MCF 10A (cell line): ENCODE results near the gene SPCS2. TPM values are rescaled to one million over a fixed set of nuclear protein-coding genes. Genes with fewer than 3 reads are reported as not detected.

ENCODE experiments used
- BruUV-seq: library from RNA; stranded (reverse); fragments of 400-500 nt; replicated peaks from 2 replicates; lab custom pipeline; 2021; lab: Mats Ljungman, UMichigan
- CTCF ChIA-PET: fragments of 300-600 bp; sonication (Branson Sonifier 250); formaldehyde crosslinking; extraction: SDS; loops from one replicate; lab custom pipeline; 2021; ENCODE audit warnings: antibody characterized with exemption, inconsistent platforms; lab: Yijun Ruan, JAX
- POLR2A ChIA-PET: fragments of 300-600, 350-650 bp; sonication (Branson Sonifier 250); formaldehyde crosslinking; extraction: SDS; loops from one replicate; lab custom pipeline; 2020; ENCODE audit warnings: antibody characterized with exemption, inconsistent platforms; lab: Yijun Ruan, JAX
- DNase-seq: peaks from one replicate; pipeline ENCODE4 v3.0.0-alpha.2; 2018; ENCODE audit not compliant: unreplicated experiment
- H3K27ac Mint-ChIP-seq: one replicate; pipeline ENCODE4 v1.8.0; 2022; ENCODE audit warnings: mild to moderate bottlenecking, low read depth, mixed read lengths; ENCODE audit not compliant: unreplicated experiment
- H3K27me3 Mint-ChIP-seq: one replicate; pipeline ENCODE4 v1.8.0; 2022; ENCODE audit warnings: mixed read lengths; ENCODE audit not compliant: insufficient read depth, unreplicated experiment
- H3K36me3 Mint-ChIP-seq: one replicate; pipeline ENCODE4 v1.8.0; 2022; ENCODE audit warnings: mild to moderate bottlenecking, moderate library complexity, mixed read lengths; ENCODE audit not compliant: insufficient read depth, unreplicated experiment
- H3K4me1 Mint-ChIP-seq: one replicate; pipeline ENCODE4 v1.8.0; 2022; ENCODE audit warnings: mixed read lengths; ENCODE audit not compliant: insufficient read depth, unreplicated experiment
- H3K4me3 Mint-ChIP-seq: one replicate; pipeline ENCODE4 v1.8.0; 2022; ENCODE audit warnings: mild to moderate bottlenecking, moderate library complexity, mixed read lengths; ENCODE audit not compliant: unreplicated experiment
- H3K9me3 Mint-ChIP-seq: one replicate; pipeline ENCODE4 v1.8.0; 2022; ENCODE audit warnings: mixed read lengths; ENCODE audit not compliant: unreplicated experiment
- intact Hi-C: fragments of 100-400 bp; cut with micrococcal nuclease; formaldehyde crosslinking; loops from 2 replicates; pipeline ENCODE4 v1.14.1; 2022
- total RNA-seq: library from RNA; stranded (reverse); gene quantifications from 2 replicates; pipeline ENCODE4 v1.2.3, GENCODE V29; 2022
- TF ChIP-seq, protein P1 (sequence below): fragments of 200-600 bp; IDR thresholded peaks from one replicate; pipeline ENCODE4 v1.8.0; 2022; ENCODE audit warnings: antibody characterized with exemption, mild to moderate bottlenecking; ENCODE audit not compliant: unreplicated experiment

Gene SPCS2
- total RNA-seq, 1 experiment from 2014 or later = 198 TPM

DNA sequence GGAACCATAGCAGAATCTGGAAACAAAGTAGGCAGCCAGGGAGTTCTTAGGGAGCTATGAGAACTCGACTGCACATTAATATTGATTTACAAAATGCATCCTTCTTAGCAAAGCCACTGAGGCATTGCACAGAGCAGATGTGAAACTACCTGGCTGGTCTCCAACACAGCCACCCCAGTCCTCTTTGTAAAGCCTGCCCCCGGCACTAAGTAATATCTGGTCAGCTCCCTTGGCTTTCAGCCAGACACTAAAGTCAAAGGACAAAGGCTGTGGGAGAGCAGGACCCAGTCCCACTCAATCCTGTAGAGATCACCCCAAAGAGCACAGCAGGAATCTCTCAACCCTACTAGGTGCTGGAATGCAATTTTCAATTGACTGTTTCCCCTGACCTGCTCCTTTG lies 13.0 kb upstream of the SPCS2 start:
- Mint-ChIP-seq H3K4me1 (peaks cover 5% of the 10 kb centered on the region), H3K36me3 (peaks cover 64% of the 10 kb centered on the region), H3K4me3 (no peak overlapping the region), H3K9me3 (no peaks in the 10 kb centered on the region), H3K27ac (no peak overlapping the region), H3K27me3 (no peaks in the 10 kb centered on the region)
- CTCF ChIA-PET = interaction anchor here (0.9 kb wide), 1 partner anchor 204 kb away, joined by 3 read pairs; no protein-coding TSS in a partner anchor
- intact Hi-C loops = no loop called here
- DNase-seq = no peak
- no TSS peak for BruUV-seq
- POLR2A ChIA-PET = interaction anchor here (0.8 kb wide), 1 partner anchor 13 kb away, joined by 3 read pairs; the partner anchor contains the start of genes SPCS2 and XRRA1
- TF ChIP-seq, protein P1, sequence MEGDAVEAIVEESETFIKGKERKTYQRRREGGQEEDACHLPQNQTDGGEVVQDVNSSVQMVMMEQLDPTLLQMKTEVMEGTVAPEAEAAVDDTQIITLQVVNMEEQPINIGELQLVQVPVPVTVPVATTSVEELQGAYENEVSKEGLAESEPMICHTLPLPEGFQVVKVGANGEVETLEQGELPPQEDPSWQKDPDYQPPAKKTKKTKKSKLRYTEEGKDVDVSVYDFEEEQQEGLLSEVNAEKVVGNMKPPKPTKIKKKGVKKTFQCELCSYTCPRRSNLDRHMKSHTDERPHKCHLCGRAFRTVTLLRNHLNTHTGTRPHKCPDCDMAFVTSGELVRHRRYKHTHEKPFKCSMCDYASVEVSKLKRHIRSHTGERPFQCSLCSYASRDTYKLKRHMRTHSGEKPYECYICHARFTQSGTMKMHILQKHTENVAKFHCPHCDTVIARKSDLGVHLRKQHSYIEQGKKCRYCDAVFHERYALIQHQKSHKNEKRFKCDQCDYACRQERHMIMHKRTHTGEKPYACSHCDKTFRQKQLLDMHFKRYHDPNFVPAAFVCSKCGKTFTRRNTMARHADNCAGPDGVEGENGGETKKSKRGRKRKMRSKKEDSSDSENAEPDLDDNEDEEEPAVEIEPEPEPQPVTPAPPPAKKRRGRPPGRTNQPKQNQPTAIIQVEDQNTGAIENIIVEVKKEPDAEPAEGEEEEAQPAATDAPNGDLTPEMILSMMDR = no peak

- CTCF ChIA-PET = interaction anchor here (0.5 to 1.7 kb wide), 6 partner anchors 8 to 646 kb away, joined by 3 to 6 read pairs (median 4); no protein-coding TSS in a partner anchor
These were observed 12.1 kb upstream of the SPCS2 start for GRCh38 chr11:74936976-74937375.

DNA sequence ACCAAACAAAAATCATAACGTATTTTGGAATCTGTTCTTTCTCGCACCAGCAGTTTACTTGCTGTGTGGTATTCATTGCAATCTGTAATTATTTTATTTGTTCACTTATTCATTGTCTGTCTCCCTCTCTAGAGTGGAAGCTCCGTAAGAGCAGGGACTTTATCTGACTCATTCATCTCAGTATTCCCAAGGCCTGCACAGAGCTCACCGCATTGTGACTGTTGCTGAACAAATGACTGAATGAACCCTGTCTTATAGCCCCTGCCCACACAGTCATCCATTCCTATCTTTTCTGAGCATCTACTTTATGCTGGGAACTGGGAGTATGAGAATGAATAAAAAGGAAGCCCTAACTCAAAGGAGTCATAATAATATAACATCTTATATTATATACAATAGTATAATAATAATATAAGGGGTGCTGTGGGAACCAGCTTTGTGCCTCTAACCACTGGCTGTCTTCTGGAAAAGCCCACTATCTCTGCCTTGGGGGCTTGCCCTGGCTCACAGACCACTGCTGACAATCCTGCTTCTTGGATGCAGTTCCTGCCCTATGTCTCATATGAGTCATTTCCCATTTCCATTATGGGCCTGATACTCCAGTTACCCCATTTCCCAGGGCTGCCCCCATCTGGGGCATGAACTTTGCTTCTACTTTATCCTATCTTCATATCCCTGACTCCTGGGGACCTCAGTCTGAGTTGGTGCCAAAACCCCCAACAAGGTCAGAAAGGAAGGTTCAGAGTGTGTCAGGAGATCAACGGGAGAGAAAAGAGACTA lies 11.2 kb upstream of the SPCS2 start:
- TF ChIP-seq, protein P1 = no peak
- Mint-ChIP-seq H3K9me3 (no peaks in the 10 kb centered on the region), H3K36me3 (peaks cover 68% of the 10 kb centered on the region), H3K27ac (peak overlapping the region; percentile 20), H3K4me3 (no peak overlapping the region), H3K4me1 (peaks cover 18% of the 10 kb centered on the region), H3K27me3 (no peaks in the 10 kb centered on the region)
- intact Hi-C loops = no loop called here
- ChIA-PET CTCF (interaction anchor here (0.7 to 1.7 kb wide), 4 partner anchors 9 to 333 kb away, joined by 3 to 5 read pairs (median 4); no protein-coding TSS in a partner anchor), POLR2A (interaction anchor here (0.5 to 4.3 kb wide), 3 partner anchors 12 to 461 kb away, joined by 3 to 23 read pairs (median 4); partner anchors contain the start of genes SPCS2 and XRRA1)
- DNase-seq = no peak
- no TSS peak for BruUV-seq

More at GRCh38 chr11:74936976-74937375, 12.1 kb upstream of the SPCS2 start:
- Mint-ChIP-seq H3K4me1 (peaks cover 13% of the 10 kb centered on the region), H3K9me3 (no peaks in the 10 kb centered on the region), H3K36me3 (peaks cover 73% of the 10 kb centered on the region), H3K4me3 (no peak overlapping the region), H3K27ac (no peak overlapping the region), H3K27me3 (no peaks in the 10 kb centered on the region)
- DNase-seq = no peak
- POLR2A ChIA-PET = interaction anchor here (1.3 to 4.3 kb wide), 2 partner anchors 11 to 13 kb away, joined by 3 to 23 read pairs; partner anchors contain the start of genes SPCS2 and XRRA1
- TF ChIP-seq, protein P1 = no peak
- intact Hi-C loops = no loop called here
- no TSS peak for BruUV-seq

- ChIA-PET CTCF (interaction anchor here (0.6 to 4.0 kb wide), 8 partner anchors 12 to 614 kb away, joined by 3 to 49 read pairs (median 5); no protein-coding TSS in a partner anchor), POLR2A (interaction anchor here (1.4 to 1.9 kb wide), 2 partner anchors 13 to 48 kb away, joined by 3 to 5 read pairs; partner anchors contain the start of gene NEU3)
These were observed 7.6 kb upstream of the SPCS2 start for GRCh38 chr11:74941492-74941891.

More at GRCh38 chr11:74941492-74941891, 7.6 kb upstream of the SPCS2 start:
- Mint-ChIP-seq H3K4me3 (no peak overlapping the region), H3K27ac (peak overlapping the region; percentile 70), H3K4me1 (peaks cover 48% of the 10 kb centered on the region), H3K27me3 (no peaks in the 10 kb centered on the region), H3K9me3 (no peaks in the 10 kb centered on the region), H3K36me3 (peaks cover 54% of the 10 kb centered on the region)
- no TSS peak for BruUV-seq
- no peak for DNase-seq
- intact Hi-C loops = no loop called here
- TF ChIP-seq, protein P1 = no peak
